Peyer's patch (tissue), 4 donors: Measurements from ENCODE around the gene ABHD2.

ENCODE experiments used
- POLR2A ChIP-seq, 2 donors: fragments of 450-650 bp; IDR thresholded peaks; one replicate each; pipeline ENCODE4 v1.5.1; 2017; ENCODE audit warnings: antibody characterized with exemption in 2 of 2, mild to moderate bottlenecking in 2 of 2, moderate library complexity in 2 of 2
- TF ChIP-seq, protein P1 (sequence below), 6 experiments: fragments of 450-650 bp in 4 of 6; fragments of 200-600 bp in 2 of 6; sonication (generic) in 1 of 6; IDR thresholded peaks; one replicate each; pipeline ENCODE4 v1.5.1; 2017 to 2019; ENCODE audit warnings: antibody characterized with exemption in 6 of 6, mild to moderate bottlenecking in 3 of 6, moderate library complexity in 1 of 6

DNA sequence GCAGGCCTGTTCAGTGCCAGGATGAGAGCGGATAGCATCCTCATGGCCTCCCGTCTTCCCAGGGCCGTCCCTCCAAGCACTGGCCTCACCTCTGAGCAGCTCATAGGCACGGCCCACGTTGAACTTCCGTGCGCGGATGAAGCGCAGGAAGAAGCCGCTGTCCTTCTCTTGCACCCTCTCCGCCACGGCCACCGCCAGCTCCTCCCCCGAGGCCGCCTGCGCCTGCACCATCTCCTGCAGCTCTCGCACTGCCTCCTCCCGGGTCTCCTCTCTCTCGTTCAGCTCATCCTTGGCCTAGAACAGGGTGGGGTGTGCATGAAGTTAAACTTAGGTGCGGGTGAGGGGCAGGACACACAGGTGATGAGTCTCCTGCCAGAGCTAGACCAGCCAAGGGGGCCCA, 128.8 kb downstream of the ABHD2 start:
- TF ChIP-seq, protein P1, sequence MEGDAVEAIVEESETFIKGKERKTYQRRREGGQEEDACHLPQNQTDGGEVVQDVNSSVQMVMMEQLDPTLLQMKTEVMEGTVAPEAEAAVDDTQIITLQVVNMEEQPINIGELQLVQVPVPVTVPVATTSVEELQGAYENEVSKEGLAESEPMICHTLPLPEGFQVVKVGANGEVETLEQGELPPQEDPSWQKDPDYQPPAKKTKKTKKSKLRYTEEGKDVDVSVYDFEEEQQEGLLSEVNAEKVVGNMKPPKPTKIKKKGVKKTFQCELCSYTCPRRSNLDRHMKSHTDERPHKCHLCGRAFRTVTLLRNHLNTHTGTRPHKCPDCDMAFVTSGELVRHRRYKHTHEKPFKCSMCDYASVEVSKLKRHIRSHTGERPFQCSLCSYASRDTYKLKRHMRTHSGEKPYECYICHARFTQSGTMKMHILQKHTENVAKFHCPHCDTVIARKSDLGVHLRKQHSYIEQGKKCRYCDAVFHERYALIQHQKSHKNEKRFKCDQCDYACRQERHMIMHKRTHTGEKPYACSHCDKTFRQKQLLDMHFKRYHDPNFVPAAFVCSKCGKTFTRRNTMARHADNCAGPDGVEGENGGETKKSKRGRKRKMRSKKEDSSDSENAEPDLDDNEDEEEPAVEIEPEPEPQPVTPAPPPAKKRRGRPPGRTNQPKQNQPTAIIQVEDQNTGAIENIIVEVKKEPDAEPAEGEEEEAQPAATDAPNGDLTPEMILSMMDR (IDR thresholded peaks at IDR 0.05): no peak
- no peak for TF ChIP-seq POLR2A (IDR thresholded peaks at IDR 0.05)
